Chondrocyte (in vitro differentiated cells): ENCODE measurements around the gene PNPLA6. TPM values are rescaled to one million over a fixed set of nuclear protein-coding genes. Genes with fewer than 3 reads are reported as not detected.

Experiments
- total RNA-seq: library from RNA; stranded (reverse); gene quantifications from 3 replicates; pipeline ENCODE4 v1.2.1, GENCODE V29; 2021

The PNPLA6 gene
- total RNA-seq, 1 donor from 2014 or later = 87.9 TPM

Other genes starting within 250 kb of the PNPLA6 start
- 19.5 to 32.5 TPM (median 30.9 TPM) in 3 replicates for gene INSR, start 241.3 kb upstream of the PNPLA6 start, total RNA-seq
- gene ARHGEF18, start 186.8 kb upstream of the PNPLA6 start, total RNA-seq = 29.9 to 36.4 TPM (median 34.1 TPM) in 3 replicates
- 1.7 to 2.6 TPM (median 2.3 TPM) in 3 replicates for gene PEX11G, start 46.7 kb upstream of the PNPLA6 start, total RNA-seq
- 72.8 to 78.9 TPM (median 78.1 TPM) in 3 replicates for gene ZNF358, start 19.6 kb upstream of the PNPLA6 start, total RNA-seq
- gene MCOLN1, start 13.1 kb upstream of the PNPLA6 start, total RNA-seq = 25.9 to 27.9 TPM (median 27.8 TPM) in 3 replicates
- gene CAMSAP3, start 60.1 kb downstream of the PNPLA6 start, total RNA-seq = 0.41 to 0.42 TPM in 2 of 3 replicates, not detected in the other
- 26.7 to 29.8 TPM (median 27.4 TPM) in 3 replicates for gene XAB2, start 93.8 kb downstream of the PNPLA6 start, total RNA-seq
- 78.8 to 113 TPM (median 80.7 TPM) in 3 replicates for gene PET100, start 94.1 kb downstream of the PNPLA6 start, total RNA-seq
- not detected in 3 replicates for gene PCP2, start 98.0 kb downstream of the PNPLA6 start, total RNA-seq
- gene STXBP2, start 101.4 kb downstream of the PNPLA6 start, total RNA-seq = 2.7 to 10.2 TPM (median 8.1 TPM) in 3 replicates
- gene RETN, start 133.3 kb downstream of the PNPLA6 start, total RNA-seq = not detected in 3 replicates
- not detected in 3 replicates for gene MCEMP1, start 141.4 kb downstream of the PNPLA6 start, total RNA-seq
- 94.3 to 107 TPM (median 97.2 TPM) in 3 replicates for gene TRAPPC5, start 145.1 kb downstream of the PNPLA6 start, total RNA-seq
- not detected in 3 replicates for gene FCER2, start 166.4 kb downstream of the PNPLA6 start, total RNA-seq
- not detected in 3 replicates for gene CLEC4G, start 196.4 kb downstream of the PNPLA6 start, total RNA-seq
- not detected in 3 replicates for gene CD209, start 211.8 kb downstream of the PNPLA6 start, total RNA-seq
- gene CLEC4M, start 227.5 kb downstream of the PNPLA6 start, total RNA-seq = not detected in 3 replicates